Mesothelial cell of epicardium (in vitro differentiated cells): ENCODE results near the gene GTPBP2. TPM values are rescaled to one million over a fixed set of nuclear protein-coding genes. Genes with fewer than 3 reads are reported as not detected.

Experiments
- DNase-seq, 2 experiments: peaks; one replicate each; pipeline ENCODE4 v3.0.0; 2021; ENCODE audit warnings: low spot score in 2 of 2; ENCODE audit not compliant: unreplicated experiment in 2 of 2
- H3K27ac Mint-ChIP-seq: 2 replicates; pipeline ENCODE4 v1.8.0; 2021; ENCODE audit warnings: mixed read lengths
- H3K27me3 Mint-ChIP-seq: 2 replicates; pipeline ENCODE4 v1.8.0; 2021; ENCODE audit warnings: low read depth, mixed read lengths
- H3K36me3 Mint-ChIP-seq: 2 replicates; pipeline ENCODE4 v1.8.0; 2021; ENCODE audit warnings: mixed read lengths
- H3K4me1 Mint-ChIP-seq: 2 replicates; pipeline ENCODE4 v1.8.0; 2021; ENCODE audit warnings: mixed read lengths
- H3K4me3 Mint-ChIP-seq: 2 replicates; pipeline ENCODE4 v1.8.0; 2021; ENCODE audit warnings: mild to moderate bottlenecking, moderate library complexity, mixed read lengths
- H3K9me3 Mint-ChIP-seq: 2 replicates; pipeline ENCODE4 v1.8.0; 2021; ENCODE audit warnings: mixed read lengths
- CTCF ChIP-seq: fragments of 200-600 bp; sonication (generic); IDR thresholded peaks from one replicate; pipeline ENCODE4 v1.5.0; 2021; ENCODE audit warnings: antibody characterized with exemption; ENCODE audit not compliant: unreplicated experiment
- total RNA-seq: library from RNA; stranded (reverse); gene quantifications from 3 replicates; pipeline ENCODE4 v1.2.1, GENCODE V29; 2021

Gene GTPBP2
- total RNA-seq, 1 donor from 2014 or later, result 76.5 TPM

DNA sequence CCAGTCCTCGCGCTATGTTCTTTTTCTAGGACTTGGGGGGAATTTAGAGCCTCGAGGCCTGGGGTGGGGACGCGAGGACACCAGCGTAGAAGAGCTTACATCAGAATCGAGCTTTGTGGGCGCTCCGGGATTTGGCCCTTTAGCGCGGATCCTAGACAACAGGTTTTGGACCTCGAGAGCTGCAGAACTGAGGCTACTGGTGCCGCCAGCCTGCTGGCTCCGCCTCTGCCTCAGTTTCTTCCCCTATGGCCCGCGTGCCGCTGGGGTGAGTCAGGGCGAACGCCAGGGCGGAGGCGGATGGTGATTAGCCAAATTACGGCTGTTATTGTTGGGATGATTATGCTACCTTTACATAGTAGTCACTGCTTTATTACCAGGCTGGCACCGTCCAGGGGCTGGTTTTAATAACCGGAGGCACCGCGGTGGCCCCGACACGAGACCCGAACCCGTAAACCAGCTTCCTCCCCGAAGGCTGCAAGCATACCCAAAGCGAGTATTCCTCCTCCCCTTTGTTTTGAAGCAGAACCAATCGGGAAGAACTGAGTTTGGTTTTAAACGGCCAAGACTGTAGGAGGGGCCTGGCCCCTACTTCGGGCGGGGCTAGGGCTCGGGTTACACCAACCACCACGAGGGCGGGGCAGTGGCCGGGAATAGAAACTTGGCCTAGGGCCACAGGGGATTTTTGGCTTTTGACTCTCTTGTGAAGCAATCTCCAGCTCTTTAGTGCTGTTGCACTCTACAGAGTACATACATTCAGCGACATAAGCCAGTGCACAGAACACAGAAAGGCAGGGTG, 639 bp upstream of the GTPBP2 start:
- H3K4me3 Mint-ChIP-seq, result peak overlapping the region; percentile 91
- H3K27ac Mint-ChIP-seq, result peak overlapping the region; percentile 99
- H3K27me3 Mint-ChIP-seq, result no peaks in the 10 kb centered on the region
- H3K4me1 Mint-ChIP-seq, result peaks cover 24% of the 10 kb centered on the region
- no peaks in the 10 kb centered on the region for H3K9me3 Mint-ChIP-seq
- peak; percentile 85 to 92 for DNase-seq
- peaks cover 13% of the 10 kb centered on the region for H3K36me3 Mint-ChIP-seq
- TF ChIP-seq CTCF, result no peak

- Mint-ChIP-seq H3K36me3 (peaks cover 18% of the 10 kb centered on the region), H3K4me1 (peaks cover 24% of the 10 kb centered on the region), H3K27me3 (no peaks in the 10 kb centered on the region), H3K27ac (peak overlapping the region; percentile 94), H3K9me3 (no peaks in the 10 kb centered on the region), H3K4me3 (peak overlapping the region; percentile 91)
- no peak for TF ChIP-seq CTCF
- DNase-seq, result peak in 1 of 2 experiments; percentile 58
Measured at GRCh38 chr6:43628393-43629103, 516 bp downstream of the GTPBP2 start.

GRCh38 chr6:43627008-43627825, 1.8 kb downstream of the GTPBP2 start:
- Mint-ChIP-seq H3K36me3 (peaks cover 25% of the 10 kb centered on the region), H3K27me3 (no peaks in the 10 kb centered on the region), H3K27ac (peak overlapping the region; percentile 73), H3K4me3 (peak overlapping the region; percentile 42), H3K4me1 (peaks cover 24% of the 10 kb centered on the region), H3K9me3 (no peaks in the 10 kb centered on the region)
- DNase-seq, result no peak
- TF ChIP-seq CTCF, result no peak

GRCh38 chr6:43625393-43625992, 3.6 kb downstream of the GTPBP2 start:
- H3K27ac Mint-ChIP-seq, result no peak overlapping the region
- TF ChIP-seq CTCF, result no peak
- H3K36me3 Mint-ChIP-seq, result peaks cover 36% of the 10 kb centered on the region
- H3K27me3 Mint-ChIP-seq, result no peaks in the 10 kb centered on the region
- peaks cover 23% of the 10 kb centered on the region for H3K4me1 Mint-ChIP-seq
- no peaks in the 10 kb centered on the region for H3K9me3 Mint-ChIP-seq
- H3K4me3 Mint-ChIP-seq, result no peak overlapping the region
- DNase-seq, result no peak

DNA sequence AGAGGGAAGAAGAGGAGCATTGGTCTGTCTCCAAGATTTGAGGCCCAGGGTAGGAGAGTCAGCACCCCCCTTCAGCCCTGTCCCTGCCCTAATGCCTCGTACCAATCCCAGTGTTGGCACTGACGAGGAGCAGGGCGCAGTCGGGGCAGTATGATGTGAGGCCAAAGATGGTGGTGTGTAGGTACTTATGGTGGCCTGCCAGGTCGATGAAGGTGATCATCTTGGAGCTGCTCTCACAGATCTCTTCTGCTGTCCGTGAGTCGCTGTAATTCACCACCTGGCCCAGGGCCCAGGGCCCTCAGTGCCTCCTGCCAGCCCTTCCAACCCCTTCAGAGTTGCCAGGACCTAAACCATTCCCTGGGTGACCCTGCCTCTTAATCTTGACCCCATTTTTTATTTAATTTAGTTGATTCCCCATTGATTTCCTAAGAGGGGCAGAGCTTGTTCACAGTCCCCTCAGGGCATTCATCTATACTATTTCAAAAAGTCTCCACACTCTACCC, 4.2 kb downstream of the GTPBP2 start:
- Mint-ChIP-seq H3K4me1 (peaks cover 18% of the 10 kb centered on the region), H3K9me3 (no peaks in the 10 kb centered on the region), H3K4me3 (no peak overlapping the region), H3K36me3 (peaks cover 38% of the 10 kb centered on the region), H3K27me3 (no peaks in the 10 kb centered on the region), H3K27ac (no peak overlapping the region)
- DNase-seq, result no peak
- no peak for TF ChIP-seq CTCF
